Measurements from ENCODE around the gene POLG. TPM values are rescaled to one million over a fixed set of nuclear protein-coding genes. Genes with fewer than 3 reads are reported as not detected.

The POLG gene
- total and polyA plus RNA-seq, 2 of the 13 experiments (the other 11 are each of a cell fraction or from before 2014, with no cell fraction given) = 26.6 to 35.5 TPM

DNA sequence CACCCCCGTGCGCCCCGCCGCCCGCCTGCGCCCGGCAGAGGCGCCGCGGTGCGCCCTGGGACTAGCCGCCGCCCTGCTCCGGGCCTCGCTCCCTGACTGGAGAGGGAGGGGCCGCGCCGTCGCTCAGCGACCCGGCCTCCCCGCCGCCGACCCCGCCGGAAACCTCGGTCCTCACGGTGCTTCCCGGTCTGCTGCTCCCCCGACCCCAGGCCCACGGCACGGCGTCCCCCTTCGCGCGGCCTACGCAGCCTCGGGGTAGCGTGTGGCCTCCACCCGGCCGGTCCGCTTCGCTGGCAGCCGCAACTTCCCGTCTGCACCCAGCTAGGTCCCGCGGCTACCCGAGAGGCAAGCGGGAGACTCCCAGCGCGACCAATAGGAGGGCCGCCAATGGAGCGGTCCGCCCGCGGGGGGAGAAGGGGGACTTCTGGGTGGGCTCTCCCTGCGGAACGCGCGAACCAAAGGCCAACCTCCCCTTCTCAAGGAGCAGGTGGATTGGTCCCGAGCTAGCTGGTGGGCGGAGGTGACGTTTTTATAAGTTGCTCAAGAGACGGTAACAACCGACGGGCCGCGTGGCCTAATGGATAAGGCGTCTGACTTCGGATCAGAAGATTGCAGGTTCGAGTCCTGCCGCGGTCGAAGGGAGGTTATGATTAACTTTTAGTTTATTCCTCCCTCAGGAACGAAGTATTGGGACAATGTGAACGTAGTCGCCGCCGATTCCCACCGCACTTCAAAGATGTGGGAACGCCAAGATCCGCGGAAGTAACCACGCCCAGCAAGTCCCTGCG is at the start of gene POLG (continued):
- TF ChIP-seq GLI4 (CRISPR knock-in tag; IDR thresholded peaks at IDR 0.05; ENCODE audit: borderline replicate concordance) (0 out of 2 replicates have a peak, but pooled peaks have one; percentile 37), KDM2A (CRISPR knock-in tag; IDR thresholded peaks at IDR 0.05; ENCODE audit: borderline replicate concordance, low read depth) (peak; percentile 94), MEIS1 (CRISPR knock-in tag; IDR thresholded peaks at IDR 0.05; ENCODE audit: borderline replicate concordance) (no peak), MZF1 (CRISPR knock-in tag; IDR thresholded peaks at IDR 0.05; ENCODE audit: borderline replicate concordance) (no peak), ZNF724P (CRISPR knock-in tag; IDR thresholded peaks at IDR 0.05; ENCODE audit: borderline replicate concordance) (peak; percentile 49; the same call in 1 of the 2 replicates), SIX4 (CRISPR knock-in tag; IDR thresholded peaks at IDR 0.05) (peak; percentile 64; the same call in 1 of the 2 replicates), THYN1 (CRISPR knock-in tag; IDR thresholded peaks at IDR 0.05; ENCODE audit: borderline replicate concordance, low read depth) (no peak), ZNF670 (CRISPR knock-in tag; IDR thresholded peaks at IDR 0.05; ENCODE audit: borderline replicate concordance) (peak; percentile 46; the same call in 1 of the 2 replicates), NR2F1 (CRISPR knock-in tag; IDR thresholded peaks at IDR 0.05) (0 out of 4 replicates have a peak, but pooled peaks of 1 of the 2 experiments have one; percentile 4), POLR2A (IDR thresholded peaks at IDR 0.05; ENCODE audit: insufficient read depth in 1 of 2, low read depth in 2 of 2, low read length in 2 of 2) (peak; percentile 95 to 98), ONECUT2 (CRISPR knock-in tag; IDR thresholded peaks at IDR 0.05) (no peak), NR2F6 (IDR thresholded peaks at IDR 0.05) (peak; percentile 31; the same call in 1 of the 2 replicates), NR2F6 (CRISPR knock-in tag; IDR thresholded peaks at IDR 0.05) (no peak), ZKSCAN8 (CRISPR knock-in tag; IDR thresholded peaks at IDR 0.05; ENCODE audit: borderline replicate concordance) (peak; percentile 63; the same call in 1 of the 2 replicates), GTF2F1 (IDR thresholded peaks at IDR 0.05; ENCODE audit: low read length) (no peak; the same call in 1 of the 2 replicates), ZNF780A (CRISPR knock-in tag; IDR thresholded peaks at IDR 0.05) (peak; percentile 25; the same call in 1 of the 2 replicates), NR2C2 (CRISPR knock-in tag; IDR thresholded peaks at IDR 0.05; ENCODE audit: borderline replicate concordance) (no peak), ZNF101 (CRISPR knock-in tag; IDR thresholded peaks at IDR 0.05; ENCODE audit: borderline replicate concordance, low read depth) (0 out of 2 replicates have a peak, but pooled peaks have one; percentile 22), ZNF547 (CRISPR knock-in tag; IDR thresholded peaks at IDR 0.05) (peak; percentile 96), XRCC5 (optimal IDR thresholded peaks at IDR 0.05; ENCODE audit: low read length) (peak; percentile 96)
- TF ChIP-seq, protein P1, sequence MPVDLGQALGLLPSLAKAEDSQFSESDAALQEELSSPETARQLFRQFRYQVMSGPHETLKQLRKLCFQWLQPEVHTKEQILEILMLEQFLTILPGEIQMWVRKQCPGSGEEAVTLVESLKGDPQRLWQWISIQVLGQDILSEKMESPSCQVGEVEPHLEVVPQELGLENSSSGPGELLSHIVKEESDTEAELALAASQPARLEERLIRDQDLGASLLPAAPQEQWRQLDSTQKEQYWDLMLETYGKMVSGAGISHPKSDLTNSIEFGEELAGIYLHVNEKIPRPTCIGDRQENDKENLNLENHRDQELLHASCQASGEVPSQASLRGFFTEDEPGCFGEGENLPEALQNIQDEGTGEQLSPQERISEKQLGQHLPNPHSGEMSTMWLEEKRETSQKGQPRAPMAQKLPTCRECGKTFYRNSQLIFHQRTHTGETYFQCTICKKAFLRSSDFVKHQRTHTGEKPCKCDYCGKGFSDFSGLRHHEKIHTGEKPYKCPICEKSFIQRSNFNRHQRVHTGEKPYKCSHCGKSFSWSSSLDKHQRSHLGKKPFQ (CRISPR knock-in tag; IDR thresholded peaks at IDR 0.05; ENCODE audit: insufficient replicate concordance) = peak; percentile 94
- TF ChIP-seq, protein P2, sequence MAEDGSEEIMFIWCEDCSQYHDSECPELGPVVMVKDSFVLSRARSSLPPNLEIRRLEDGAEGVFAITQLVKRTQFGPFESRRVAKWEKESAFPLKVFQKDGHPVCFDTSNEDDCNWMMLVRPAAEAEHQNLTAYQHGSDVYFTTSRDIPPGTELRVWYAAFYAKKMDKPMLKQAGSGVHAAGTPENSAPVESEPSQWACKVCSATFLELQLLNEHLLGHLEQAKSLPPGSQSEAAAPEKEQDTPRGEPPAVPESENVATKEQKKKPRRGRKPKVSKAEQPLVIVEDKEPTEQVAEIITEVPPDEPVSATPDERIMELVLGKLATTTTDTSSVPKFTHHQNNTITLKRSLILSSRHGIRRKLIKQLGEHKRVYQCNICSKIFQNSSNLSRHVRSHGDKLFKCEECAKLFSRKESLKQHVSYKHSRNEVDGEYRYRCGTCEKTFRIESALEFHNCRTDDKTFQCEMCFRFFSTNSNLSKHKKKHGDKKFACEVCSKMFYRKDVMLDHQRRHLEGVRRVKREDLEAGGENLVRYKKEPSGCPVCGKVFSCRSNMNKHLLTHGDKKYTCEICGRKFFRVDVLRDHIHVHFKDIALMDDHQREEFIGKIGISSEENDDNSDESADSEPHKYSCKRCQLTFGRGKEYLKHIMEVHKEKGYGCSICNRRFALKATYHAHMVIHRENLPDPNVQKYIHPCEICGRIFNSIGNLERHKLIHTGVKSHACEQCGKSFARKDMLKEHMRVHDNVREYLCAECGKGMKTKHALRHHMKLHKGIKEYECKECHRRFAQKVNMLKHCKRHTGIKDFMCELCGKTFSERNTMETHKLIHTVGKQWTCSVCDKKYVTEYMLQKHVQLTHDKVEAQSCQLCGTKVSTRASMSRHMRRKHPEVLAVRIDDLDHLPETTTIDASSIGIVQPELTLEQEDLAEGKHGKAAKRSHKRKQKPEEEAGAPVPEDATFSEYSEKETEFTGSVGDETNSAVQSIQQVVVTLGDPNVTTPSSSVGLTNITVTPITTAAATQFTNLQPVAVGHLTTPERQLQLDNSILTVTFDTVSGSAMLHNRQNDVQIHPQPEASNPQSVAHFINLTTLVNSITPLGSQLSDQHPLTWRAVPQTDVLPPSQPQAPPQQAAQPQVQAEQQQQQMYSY (CRISPR knock-in tag; IDR thresholded peaks at IDR 0.05) = no peak
- TF ChIP-seq, protein P3, sequence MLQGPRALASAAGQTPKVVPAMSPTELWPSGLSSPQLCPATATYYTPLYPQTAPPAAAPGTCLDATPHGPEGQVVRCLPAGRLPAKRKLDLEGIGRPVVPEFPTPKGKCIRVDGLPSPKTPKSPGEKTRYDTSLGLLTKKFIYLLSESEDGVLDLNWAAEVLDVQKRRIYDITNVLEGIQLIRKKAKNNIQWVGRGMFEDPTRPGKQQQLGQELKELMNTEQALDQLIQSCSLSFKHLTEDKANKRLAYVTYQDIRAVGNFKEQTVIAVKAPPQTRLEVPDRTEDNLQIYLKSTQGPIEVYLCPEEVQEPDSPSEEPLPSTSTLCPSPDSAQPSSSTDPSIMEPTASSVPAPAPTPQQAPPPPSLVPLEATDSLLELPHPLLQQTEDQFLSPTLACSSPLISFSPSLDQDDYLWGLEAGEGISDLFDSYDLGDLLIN (CRISPR knock-in tag; IDR thresholded peaks at IDR 0.05; ENCODE audit: borderline replicate concordance) = peak; percentile 70; the same call in 1 of the 2 replicates

All from HepG2 (cell line).